K562 (cell line): ENCODE data around the gene CRYZL1. TPM values are rescaled to one million over a fixed set of nuclear protein-coding genes. Genes with fewer than 3 reads are reported as not detected.

ENCODE experiments used
- CREB1 ChIP-seq, 2 experiments: sonication (generic) in 1 of 2; formaldehyde crosslinking in 1 of 2; IDR thresholded peaks; 2 replicates each; pipeline versions ENCODE4 v1.6.1 to v1.8.0; 2012 to 2022; ENCODE audit warnings: inconsistent platforms in 1 of 2, mild to moderate bottlenecking in 1 of 2, missing genetic modification reagents in 1 of 2, moderate library complexity in 1 of 2
- DMBX1 ChIP-seq: fragments of 250-450 bp; sonication (Bioruptor Pico); IDR thresholded peaks from 2 replicates; pipeline ENCODE4 v1.8.0; 2022; ENCODE audit warnings: inconsistent platforms, mild to moderate bottlenecking, moderate library complexity, borderline replicate concordance
- E2F3 ChIP-seq: fragments of 250-450 bp; sonication (Bioruptor Pico); IDR thresholded peaks from 2 replicates; pipeline ENCODE4 v1.4.0; 2020; ENCODE audit warnings: mild to moderate bottlenecking
- ERF ChIP-seq: fragments of 450-650 bp; formaldehyde crosslinking; IDR thresholded peaks from 2 replicates; pipeline ENCODE4 v1.4.0; 2020; ENCODE audit warnings: mild to moderate bottlenecking, mixed read lengths
- ESRRA ChIP-seq: fragments of 450-650 bp; IDR thresholded peaks from 2 replicates; pipeline ENCODE4 v1.6.1; 2014; ENCODE audit warnings: low read depth, mild to moderate bottlenecking, moderate library complexity, borderline replicate concordance
- FOSL1 ChIP-seq: fragments of 200-800 bp; sonication (Bioruptor generic); conservative IDR thresholded peaks from 2 replicates; pipeline ENCODE4 v1.6.1; 2016; ENCODE audit warnings: missing genetic modification characterization, missing compliant biosample characterization
- GATAD2A ChIP-seq: fragments of 450-650 bp; IDR thresholded peaks from 2 replicates; pipeline ENCODE4 v1.6.1; 2017
- KLF1 ChIP-seq: fragments of 450-650 bp; IDR thresholded peaks from 2 replicates; pipeline ENCODE4 v1.6.1; 2016; ENCODE audit warnings: missing genetic modification characterization, missing compliant biosample characterization
- NFE2 ChIP-seq: IDR thresholded peaks from 2 replicates; pipeline ENCODE4 v1.6.1; 2014; ENCODE audit warnings: antibody characterized with exemption, low read depth
- NFIX ChIP-seq: fragments of 250-450 bp; sonication (Bioruptor Pico); IDR thresholded peaks from 2 replicates; pipeline ENCODE4 v1.4.0; 2020; ENCODE audit warnings: low read depth, mild to moderate bottlenecking, moderate library complexity
- PHF8 ChIP-seq: fragments of 200-600 bp; sonication (generic); IDR thresholded peaks from 2 replicates; pipeline ENCODE4 v1.6.1; 2012; ENCODE audit warnings: mixed run types, mild to moderate bottlenecking, inconsistent platforms, low read length, moderate library complexity, borderline replicate concordance
- POLR2AphosphoS2 ChIP-seq: IDR thresholded peaks from 2 replicates; pipeline ENCODE4 v1.6.1; 2012; ENCODE audit warnings: low read length, improper control_type of control experiment
- RBFOX2 ChIP-seq: fragments of 200-400 bp; formaldehyde crosslinking; IDR thresholded peaks from 2 replicates; pipeline ENCODE4 v1.6.1; 2017; ENCODE audit warnings: low read depth, mild to moderate bottlenecking, low read length, moderate library complexity
- RBM39 ChIP-seq: fragments of 200-400 bp; formaldehyde crosslinking; optimal IDR thresholded peaks from 2 replicates; pipeline ENCODE3; 2018; ENCODE audit warnings: low read depth, low read length
- ZBTB40 ChIP-seq, 2 experiments: fragments of 450-650 bp in 1 of 2; sonication (generic) in 1 of 2; formaldehyde crosslinking in 1 of 2; IDR thresholded peaks; 2 replicates each; pipeline versions ENCODE4 v1.7.1 to v1.9.0; 2016 to 2022; ENCODE audit warnings: inconsistent platforms in 1 of 2, mild to moderate bottlenecking in 1 of 2, missing genetic modification reagents in 1 of 2
- ZKSCAN1 ChIP-seq: fragments of 150-350 bp; IDR thresholded peaks from 2 replicates; pipeline ENCODE4 v1.6.1; 2016; ENCODE audit warnings: low read depth, low read length
- ZNF140 ChIP-seq: fragments of 250-450 bp; sonication (Bioruptor Pico); IDR thresholded peaks from 2 replicates; pipeline ENCODE4 v1.8.0; 2021; ENCODE audit warnings: moderate library complexity, mild to moderate bottlenecking, inconsistent platforms
- ZNF3 ChIP-seq: fragments of 250-450 bp; sonication (Bioruptor Pico); IDR thresholded peaks from 2 replicates; pipeline ENCODE4 v1.5.0; 2021; ENCODE audit warnings: mild to moderate bottlenecking, moderate library complexity
- ZSCAN29 ChIP-seq: fragments of 450-650 bp; IDR thresholded peaks from 2 replicates; pipeline ENCODE4 v1.6.1; 2017
- ZSCAN32 ChIP-seq: fragments of 450-650 bp; formaldehyde crosslinking; IDR thresholded peaks from 2 replicates; pipeline ENCODE4 v1.4.0; 2020; ENCODE audit warnings: mild to moderate bottlenecking, moderate library complexity
- polyA plus RNA-seq, 8 experiments: library from polyadenylated mRNA; depleted of rRNA in 4 of 8; stranded (reverse) in 5 of 8; unstranded in 3 of 8; fragments of >200 nt; fragmentation: Nextera tagmentation in 2 of 8; fragmentation: Illumina TruSeq in 1 of 8; extraction: Ambion mirVana in 2 of 8; extraction: Trizol in 1 of 8; gene quantifications; 2 replicates each; pipeline versions ENCODE4 v1.2.1 to v1.2.3, GENCODE V29; 2011 to 2014; ENCODE audit warnings: inconsistent platforms in 1 of 8, missing spikeins in 1 of 8
- total RNA-seq, 7 experiments: library from RNA; depleted of rRNA in 6 of 7; stranded (reverse); fragments of >200 nt in 6 of 7; fragmentation: Illumina TruSeq in 2 of 7; extraction: Trizol in 2 of 7; gene quantifications; 2 replicates each; pipeline versions ENCODE4 v1.2.1 to v1.2.3, GENCODE V29; 2011 to 2021; ENCODE audit warnings: low replicate concordance in 1 of 7

Gene CRYZL1
- total and polyA plus RNA-seq, 9 of the 15 experiments (the other 6 are each of a cell fraction or from before 2014, with no cell fraction given): 19.9 to 98.2 (median 39.2) TPM

GRCh38 chr21:33588485-33589335 is 52.8 kb downstream of the CRYZL1 start, which contains the start of gene DONSON (continued):
- TF ChIP-seq FOSL1 (tag): peak; percentile 59; the same call in 1 of the 2 replicates
- TF ChIP-seq ZKSCAN1: no peak
- TF ChIP-seq ZSCAN32 (CRISPR knock-in tag): 0 out of 2 replicates have a peak, but pooled peaks have one; percentile 28
- TF ChIP-seq NFE2: no peak
- peak; percentile 94 for TF ChIP-seq RBFOX2
- TF ChIP-seq E2F3 (CRISPR knock-in tag): peak; percentile 94
- TF ChIP-seq NFIX: no peak
- peak; percentile 32; the same call in 1 of the 2 replicates for TF ChIP-seq GATAD2A
- TF ChIP-seq ZSCAN29: 0 out of 2 replicates have a peak, but pooled peaks have one; percentile 50
- TF ChIP-seq DMBX1 (CRISPR knock-in tag): no peak
- 0 out of 2 replicates have a peak, but pooled peaks have one; percentile 15 for TF ChIP-seq KLF1 (tag)
- peak; percentile 56 for TF ChIP-seq ESRRA
- TF ChIP-seq ZNF3 (CRISPR knock-in tag): no peak
- TF ChIP-seq ZNF140 (CRISPR knock-in tag): no peak
- TF ChIP-seq RBM39: peak; percentile 70
- TF ChIP-seq CREB1 (IDR thresholded peaks at IDR 0.05): peak; percentile 65
- TF ChIP-seq CREB1 (CRISPR knock-in tag; IDR thresholded peaks at IDR 0.05): peak; percentile 67
- TF ChIP-seq POLR2AphosphoS2: 0 out of 2 replicates have a peak, but pooled peaks have one; percentile 82
- TF ChIP-seq ERF (CRISPR knock-in tag): peak; percentile 95
- TF ChIP-seq ZBTB40 (IDR thresholded peaks at IDR 0.05): peak; percentile 32; the same call in 1 of the 2 replicates
- TF ChIP-seq ZBTB40 (CRISPR knock-in tag; IDR thresholded peaks at IDR 0.05): no peak
- TF ChIP-seq PHF8: peak; percentile 96; the same call in 1 of the 2 replicates
